ENCODE data around the gene ODR4.
"Not testable (repeated sequence)": the region's sequence is repeated elsewhere in the genome, so short reads cannot be mapped to it uniquely, and the experiment has no call there.

ODR4 gene

DNA sequence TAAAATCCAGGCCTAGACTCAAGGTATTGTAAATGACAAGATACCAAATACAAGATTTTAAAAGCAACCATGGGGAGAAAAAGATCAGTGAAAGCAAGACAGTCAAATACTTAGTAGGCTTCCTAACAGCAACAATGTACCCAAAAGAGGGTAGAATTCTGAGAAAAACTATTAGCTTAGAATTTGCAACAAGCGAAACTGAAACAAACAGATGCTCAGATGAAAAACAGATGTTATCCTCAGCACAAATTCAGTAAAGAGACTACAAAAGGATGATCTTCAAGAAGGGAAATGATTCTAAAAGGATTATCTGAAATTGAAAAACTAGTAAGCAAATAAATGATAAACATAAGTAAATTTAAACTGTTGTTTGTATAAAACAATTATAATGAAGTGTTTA, 45.3 kb downstream of the ODR4 start:
- DNase-seq (ENCODE audit: low read depth in 2 of 3, low spot score in 1 of 3) = no peak

- DNase-seq (ENCODE audit: low read depth in 2 of 3, low spot score in 1 of 3) = no peak
Observed at GRCh38 chr1:186421446-186421845, 45.8 kb downstream of the ODR4 start.

DNA sequence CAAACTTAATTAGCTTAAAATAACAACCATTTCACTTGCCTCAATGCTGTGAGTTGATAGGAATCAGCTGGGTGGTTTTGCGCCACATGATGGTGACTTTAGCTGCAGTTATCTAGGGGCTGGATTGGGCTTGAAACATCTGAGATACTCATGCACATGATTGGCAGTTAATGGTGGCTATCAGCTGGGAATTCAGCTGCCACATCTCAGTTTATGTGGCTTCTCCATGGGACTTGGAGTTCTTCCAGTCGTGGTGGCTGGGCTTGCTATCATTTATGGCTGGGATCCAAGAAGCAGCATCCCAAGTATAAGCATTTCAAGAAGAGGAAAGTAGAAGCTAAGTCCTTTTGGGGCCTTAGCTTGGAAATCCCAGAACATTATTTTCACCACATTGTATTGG, 48.9 kb downstream of the ODR4 start:
- no peak for DNase-seq (ENCODE audit: low read depth in 2 of 3, low spot score in 1 of 3)

DNA sequence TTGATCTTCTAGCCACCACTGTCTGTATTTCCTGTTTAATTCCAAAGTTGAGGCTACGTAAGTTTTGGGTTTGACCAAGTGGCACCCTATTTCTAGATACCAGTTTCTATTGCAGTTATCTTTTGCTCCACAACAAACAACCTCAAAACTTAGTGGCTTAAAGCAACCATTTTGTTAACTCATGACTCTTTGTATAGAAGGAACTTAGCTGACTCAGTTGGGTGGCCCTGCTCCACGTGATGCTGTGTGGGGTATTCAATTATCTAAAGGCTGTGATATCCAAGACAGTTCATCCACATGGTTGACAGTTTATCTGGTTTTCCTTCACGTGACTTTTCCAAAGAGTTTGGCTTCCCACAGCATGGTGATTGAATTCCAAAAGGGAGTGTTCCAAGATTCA, 50.5 kb downstream of the ODR4 start:
- DNase-seq (ENCODE audit: low read depth in 2 of 3, low spot score in 1 of 3) = no peak

- no peak for DNase-seq (ENCODE audit: low read depth in 2 of 3, low spot score in 1 of 3)
Observed at GRCh38 chr1:186429017-186429416, 53.4 kb downstream of the ODR4 start.

DNA sequence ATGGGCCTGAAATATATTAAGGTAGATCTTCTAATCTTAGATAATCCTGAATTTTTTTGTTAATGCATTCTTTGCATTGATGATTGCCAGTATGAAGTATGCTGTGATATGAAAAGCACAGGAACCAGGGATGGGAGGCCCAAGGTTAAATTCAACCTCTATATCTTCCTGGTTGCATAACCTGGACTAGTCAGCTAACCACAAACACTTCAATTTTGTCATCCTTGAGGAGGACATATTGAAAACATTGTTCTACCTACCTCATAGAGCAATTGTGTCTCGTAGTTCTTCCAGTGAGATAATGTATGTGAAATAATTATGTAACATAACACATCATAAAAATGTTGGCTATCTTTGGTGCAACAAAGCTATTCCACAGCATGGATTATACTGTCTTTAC, 59.7 kb downstream of the ODR4 start:
- DNase-seq (ENCODE audit: low read depth in 2 of 3, low spot score in 1 of 3) = no peak

- DNase-seq (ENCODE audit: low read depth in 2 of 3, low spot score in 1 of 3) = no peak
Observed at GRCh38 chr1:186438567-186438966, 62.9 kb downstream of the ODR4 start.

GRCh38 chr1:186440584-186440983, 64.9 kb downstream of the ODR4 start:
- DNase-seq (ENCODE audit: low read depth in 2 of 3, low spot score in 1 of 3) = no peak

DNA sequence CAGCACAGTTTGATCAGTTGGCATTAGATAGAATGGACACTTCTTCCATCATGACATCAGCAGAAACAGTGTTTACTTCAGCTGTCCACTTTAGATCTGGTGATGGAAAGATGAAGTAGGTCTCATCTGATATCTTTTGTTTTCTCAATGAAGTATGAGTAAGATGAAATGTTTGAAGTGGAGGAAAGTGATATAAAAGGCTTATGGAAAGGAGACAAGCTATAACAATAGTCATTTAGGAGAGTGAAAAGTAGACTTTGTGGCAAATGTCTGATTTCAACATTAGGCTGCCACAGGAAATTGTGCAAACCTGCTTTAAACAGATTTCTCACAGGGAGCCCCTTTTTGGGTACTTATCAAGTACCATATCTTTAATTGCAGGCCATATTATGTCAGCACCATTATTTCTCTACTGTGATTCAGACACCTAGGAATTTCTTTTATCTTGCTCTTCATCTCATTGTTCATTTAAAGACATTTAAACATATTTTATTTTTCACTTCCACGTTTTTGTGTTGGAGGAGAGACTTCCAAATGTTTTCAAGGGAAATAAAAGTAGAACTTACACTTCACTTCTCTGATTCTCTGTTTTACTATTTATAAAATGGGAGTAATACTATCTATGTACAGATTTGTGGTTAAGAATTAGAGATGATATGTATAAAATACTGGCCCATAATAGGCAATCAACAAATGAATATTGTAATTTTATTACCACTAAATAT, 67.2 kb downstream of the ODR4 start:
- no peak for DNase-seq (ENCODE audit: low read depth in 2 of 3, low spot score in 1 of 3)

GRCh38 chr1:186443638-186444037, 68.0 kb downstream of the ODR4 start:
- DNase-seq (ENCODE audit: low read depth in 2 of 3, low spot score in 1 of 3) = no peak

DNA sequence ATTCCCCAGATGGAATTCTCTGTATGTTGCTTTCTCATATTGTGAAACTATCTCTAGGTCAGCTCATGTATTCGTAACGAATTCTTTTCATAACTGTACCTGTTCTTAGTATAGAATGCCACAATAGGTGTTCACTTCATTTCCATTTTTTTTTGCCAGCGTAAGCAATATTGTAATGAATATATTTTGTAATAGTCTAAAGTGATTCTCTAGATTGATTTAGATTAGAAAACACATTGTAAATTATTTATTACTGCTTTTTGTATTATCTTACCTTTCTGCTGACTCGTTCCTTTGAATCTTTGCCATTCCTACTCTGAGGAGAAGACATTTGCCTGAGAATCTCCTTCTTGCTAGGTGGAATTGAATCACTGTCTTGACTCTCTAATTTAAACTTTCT, 70.5 kb downstream of the ODR4 start:
- DNase-seq (ENCODE audit: low read depth in 2 of 3, low spot score in 1 of 3) = no peak

DNA sequence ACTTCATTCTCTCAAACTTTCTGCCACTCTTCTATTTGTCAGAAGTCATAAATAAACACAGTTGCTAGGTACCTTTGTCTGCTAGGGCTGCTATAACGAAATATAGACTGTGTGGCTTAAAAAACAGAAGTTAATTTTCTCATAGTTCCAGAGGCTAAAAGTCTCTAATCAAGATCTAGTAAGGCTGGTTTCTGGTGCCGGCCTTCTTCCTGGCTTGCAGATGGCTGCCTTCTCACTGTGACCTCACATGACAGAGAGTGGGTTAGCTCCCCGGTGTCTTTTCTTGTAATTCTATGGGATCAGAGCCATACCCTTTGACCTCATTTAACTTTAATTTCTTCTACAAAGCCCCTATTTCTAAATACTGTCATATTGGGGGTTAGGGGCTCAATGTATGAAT, 79.3 kb downstream of the ODR4 start:
- DNase-seq (ENCODE audit: low read depth in 2 of 3, low spot score in 1 of 3) = no peak

- no peak for DNase-seq (ENCODE audit: low read depth in 2 of 3, low spot score in 1 of 3)
Observed at GRCh38 chr1:186456729-186457255, 81.2 kb downstream of the ODR4 start.

DNA sequence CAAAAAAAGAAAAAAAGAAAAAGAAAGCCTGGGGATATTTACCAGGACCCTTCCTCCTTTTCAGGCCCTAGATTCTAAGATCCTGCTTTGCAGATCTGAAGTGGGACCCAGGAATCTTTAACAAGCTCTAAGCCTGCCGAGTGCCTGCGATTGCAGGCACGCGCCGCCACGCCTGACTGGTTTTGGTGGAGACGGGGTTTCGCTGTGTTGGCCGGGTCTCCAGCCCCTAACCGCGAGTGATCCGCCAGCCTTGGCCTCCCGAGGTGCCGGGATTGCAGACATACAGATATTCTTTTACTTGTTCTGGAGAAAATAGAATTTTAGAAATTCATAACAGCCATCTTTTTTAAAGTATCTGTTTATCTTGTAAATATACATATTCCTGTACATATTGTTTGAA, 83.5 kb downstream of the ODR4 start:
- DNase-seq (ENCODE audit: low read depth in 2 of 3, low spot score in 1 of 3) = not testable (repeated sequence)

GRCh38 chr1:186461014-186461413, 85.4 kb downstream of the ODR4 start, which contains the start of gene PDC:
PDC (minus strand) TSS chr1:186461114; CDS start chr1:186449459, 11,655 bp downstream.
- no peak for DNase-seq (ENCODE audit: low read depth in 2 of 3, low spot score in 1 of 3)

DNA sequence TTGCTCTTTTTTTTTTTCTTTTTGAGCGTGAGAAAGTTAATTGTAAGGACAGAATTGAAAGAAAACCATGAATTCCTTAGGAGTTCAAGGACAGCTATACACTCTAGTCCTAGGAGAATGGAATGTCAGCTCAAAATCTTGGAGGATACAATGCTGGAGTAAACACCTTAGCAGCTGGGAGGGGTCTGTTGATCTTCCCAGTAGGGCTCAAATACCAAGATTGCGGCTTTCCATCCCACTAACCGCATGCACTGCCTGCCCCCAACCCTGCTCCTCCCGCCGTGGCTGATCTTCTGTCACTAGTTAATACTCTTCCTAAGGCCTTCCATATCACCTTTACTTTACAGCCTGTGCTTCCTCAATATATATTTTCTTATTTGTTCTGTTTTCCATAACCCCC, 87.9 kb downstream of the ODR4 start:
- DNase-seq (ENCODE audit: low read depth in 2 of 3, low spot score in 1 of 3) = no peak

- DNase-seq (ENCODE audit: low read depth in 2 of 3, low spot score in 1 of 3) = no peak
Observed at GRCh38 chr1:186463926-186464325, 88.3 kb downstream of the ODR4 start.

- DNase-seq (ENCODE audit: low read depth in 2 of 3, low spot score in 1 of 3) = not testable (repeated sequence)
Observed at GRCh38 chr1:186465491-186465890, 89.9 kb downstream of the ODR4 start.

DNA sequence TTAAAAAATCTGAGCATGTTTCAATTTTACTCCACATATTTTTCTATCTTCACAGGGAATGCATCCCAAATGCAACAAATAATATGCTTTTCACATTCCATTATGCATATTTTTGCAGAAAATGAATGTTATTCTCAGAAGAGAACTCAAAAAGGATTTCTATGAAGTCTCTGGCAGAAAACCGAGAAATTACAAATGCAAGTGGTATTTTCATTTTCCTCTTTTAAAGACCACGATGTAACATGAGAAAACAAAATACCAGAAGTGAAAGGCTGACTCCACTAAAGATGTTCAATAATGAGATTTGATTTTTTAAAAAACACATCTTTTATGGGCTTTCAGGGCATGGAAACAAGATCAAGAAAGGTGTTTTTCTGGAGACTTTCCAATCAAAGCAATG, 90.3 kb downstream of the ODR4 start:
- no peak for DNase-seq (ENCODE audit: low read depth in 2 of 3, low spot score in 1 of 3)

Measured in stimulated activated CD4-positive, alpha-beta T cell treated with anti-CD3 and anti-CD28 coated beads, Interleukin-12 subunit alpha, Interleukin-12 subunit beta, amount 100 ng/mL, for 48 hours (primary cell).